PC-3 (cell line): ENCODE results near the gene RTN1.

Source experiments
- EZH2 ChIP-seq: fragments of 300-600 bp; sonication (generic); IDR thresholded peaks from one replicate; pipeline ENCODE4 v1.6.1; 2017; ENCODE audit warnings: antibody characterized with exemption, mild to moderate bottlenecking, low read length; ENCODE audit not compliant: unreplicated experiment
- EZH2phosphoT487 ChIP-seq: fragments of 300-600 bp; sonication (generic); IDR thresholded peaks from 2 replicates; pipeline ENCODE4 v1.6.1; 2018; ENCODE audit warnings: mild to moderate bottlenecking, antibody characterized with exemption, low read length, borderline replicate concordance
- TF ChIP-seq, protein P1 (sequence below): fragments of 300-600 bp; sonication (generic); conservative IDR thresholded peaks from 2 replicates; pipeline ENCODE4 v1.5.1; 2017; ENCODE audit warnings: antibody characterized with exemption, low read depth, mild to moderate bottlenecking, low read length

DNA sequence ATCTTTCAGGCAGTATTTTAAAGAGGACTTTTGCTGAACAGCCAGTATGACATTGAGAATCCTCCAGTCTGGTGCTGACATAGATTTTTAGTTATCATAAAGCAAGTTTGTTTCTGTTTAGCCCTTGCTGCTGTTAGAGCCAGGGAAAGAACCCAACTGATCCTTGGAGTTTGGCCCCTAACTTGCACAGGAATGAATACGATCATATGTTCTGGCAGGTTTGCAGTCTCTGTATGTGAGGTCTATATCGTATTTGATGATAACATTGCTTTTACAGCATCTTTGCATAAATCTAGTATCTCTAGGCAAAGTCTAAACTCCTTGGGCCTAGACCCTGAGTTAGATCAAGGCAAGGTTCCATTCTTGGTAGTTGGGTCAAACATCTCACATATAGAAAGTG lies 289.7 kb downstream of the RTN1 start:
- TF ChIP-seq EZH2phosphoT487 (no peak), EZH2 (no peak)
- TF ChIP-seq, protein P1, sequence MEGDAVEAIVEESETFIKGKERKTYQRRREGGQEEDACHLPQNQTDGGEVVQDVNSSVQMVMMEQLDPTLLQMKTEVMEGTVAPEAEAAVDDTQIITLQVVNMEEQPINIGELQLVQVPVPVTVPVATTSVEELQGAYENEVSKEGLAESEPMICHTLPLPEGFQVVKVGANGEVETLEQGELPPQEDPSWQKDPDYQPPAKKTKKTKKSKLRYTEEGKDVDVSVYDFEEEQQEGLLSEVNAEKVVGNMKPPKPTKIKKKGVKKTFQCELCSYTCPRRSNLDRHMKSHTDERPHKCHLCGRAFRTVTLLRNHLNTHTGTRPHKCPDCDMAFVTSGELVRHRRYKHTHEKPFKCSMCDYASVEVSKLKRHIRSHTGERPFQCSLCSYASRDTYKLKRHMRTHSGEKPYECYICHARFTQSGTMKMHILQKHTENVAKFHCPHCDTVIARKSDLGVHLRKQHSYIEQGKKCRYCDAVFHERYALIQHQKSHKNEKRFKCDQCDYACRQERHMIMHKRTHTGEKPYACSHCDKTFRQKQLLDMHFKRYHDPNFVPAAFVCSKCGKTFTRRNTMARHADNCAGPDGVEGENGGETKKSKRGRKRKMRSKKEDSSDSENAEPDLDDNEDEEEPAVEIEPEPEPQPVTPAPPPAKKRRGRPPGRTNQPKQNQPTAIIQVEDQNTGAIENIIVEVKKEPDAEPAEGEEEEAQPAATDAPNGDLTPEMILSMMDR, result no peak
